NCI-H2227 (cell line): ENCODE measurements around the gene TPP2.

Source experiments
- DNase-seq: peaks from one replicate; lab custom pipeline; 2025; ENCODE audit not compliant: unreplicated experiment; lab: John Stamatoyannopoulos, UW

TPP2 gene

DNA sequence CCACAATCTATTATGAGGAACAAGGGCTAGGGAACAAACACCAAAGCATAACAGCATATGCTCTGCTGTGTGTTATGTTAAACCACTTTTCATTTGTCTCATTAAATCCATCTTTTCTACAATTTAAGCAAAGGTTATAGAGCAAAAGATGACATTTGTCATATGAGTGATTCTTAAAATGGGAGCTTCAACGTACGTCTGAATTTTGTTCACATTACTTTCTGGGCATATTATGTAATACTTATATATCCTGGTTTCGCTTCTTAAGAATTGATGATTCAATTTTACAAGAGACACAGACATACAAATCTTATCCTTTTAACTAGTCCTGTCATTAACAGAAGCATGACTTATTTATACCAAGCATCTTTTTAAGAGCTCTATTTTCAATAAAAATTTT lies 3.3 kb upstream of the TPP2 start:
- DNase-seq: no peak

DNA sequence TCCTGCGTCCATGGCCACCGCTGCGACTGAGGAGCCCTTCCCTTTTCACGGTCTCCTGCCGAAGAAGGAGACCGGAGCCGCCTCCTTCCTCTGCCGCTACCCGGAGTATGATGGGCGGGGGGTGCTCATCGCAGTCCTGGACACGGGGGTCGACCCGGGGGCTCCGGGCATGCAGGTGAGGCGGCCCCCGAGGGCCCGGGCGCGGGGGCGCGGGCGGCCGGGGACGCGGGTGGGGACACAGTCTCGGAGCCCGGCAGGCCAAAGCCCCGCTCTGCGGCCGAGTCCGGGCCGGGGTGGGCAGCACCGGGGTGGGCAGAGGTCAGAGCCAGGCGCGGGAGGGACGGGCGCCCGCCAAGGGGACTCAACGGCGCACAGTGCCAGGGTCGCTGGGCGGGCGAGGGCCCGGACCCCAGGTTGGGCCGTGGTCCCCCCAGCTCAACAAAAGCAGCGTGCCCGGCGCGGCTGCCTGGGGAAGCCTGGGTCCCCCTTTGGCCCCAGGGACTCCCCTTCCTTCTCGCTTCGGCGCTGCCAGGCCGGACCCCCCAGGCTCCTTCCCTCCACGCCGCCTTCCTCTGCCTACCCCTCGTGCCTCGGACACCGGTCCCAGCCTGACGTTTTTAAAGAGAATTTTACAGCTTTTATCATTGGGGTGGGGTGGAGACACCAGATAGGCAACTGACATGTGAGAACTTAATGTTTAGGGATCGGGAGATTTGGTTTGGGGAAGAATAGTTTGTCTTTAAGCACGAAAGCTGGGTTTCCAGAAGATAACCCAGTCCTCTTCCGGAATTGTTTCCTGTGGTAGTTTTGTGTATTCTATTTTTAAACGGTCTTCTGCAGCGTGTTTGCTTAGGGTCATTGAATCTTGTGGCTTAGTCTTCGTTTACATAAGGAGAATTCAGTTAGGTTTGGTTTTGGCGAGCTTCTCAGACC lies 509 bp downstream of the TPP2 start:
- no peak for DNase-seq

DNA sequence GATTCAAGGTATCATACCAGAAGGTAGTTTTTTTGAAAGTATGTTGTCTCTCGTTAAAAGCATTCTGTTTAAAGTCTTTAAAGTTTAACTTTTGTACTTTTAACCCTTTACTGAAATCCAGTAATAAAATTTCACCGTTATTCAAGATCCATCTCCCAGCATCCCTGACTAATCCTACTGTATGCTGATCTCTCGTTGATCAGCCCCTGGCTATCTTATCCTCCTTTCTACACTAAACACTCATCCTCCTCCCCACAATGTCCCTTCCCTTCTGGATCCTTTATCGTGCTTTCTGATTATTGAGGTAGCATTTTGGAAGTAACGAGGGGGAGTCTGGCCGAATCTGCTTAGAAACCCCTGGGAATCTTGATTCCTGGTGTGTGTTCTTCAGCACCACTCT lies 1.3 kb downstream of the TPP2 start:
- no peak for DNase-seq

- no peak for DNase-seq
These were observed 2.7 kb downstream of the TPP2 start for GRCh38 chr13:102599426-102600012.

GRCh38 chr13:102606537-102607309 lies 9.9 kb downstream of the TPP2 start:
- DNase-seq: no peak

DNA sequence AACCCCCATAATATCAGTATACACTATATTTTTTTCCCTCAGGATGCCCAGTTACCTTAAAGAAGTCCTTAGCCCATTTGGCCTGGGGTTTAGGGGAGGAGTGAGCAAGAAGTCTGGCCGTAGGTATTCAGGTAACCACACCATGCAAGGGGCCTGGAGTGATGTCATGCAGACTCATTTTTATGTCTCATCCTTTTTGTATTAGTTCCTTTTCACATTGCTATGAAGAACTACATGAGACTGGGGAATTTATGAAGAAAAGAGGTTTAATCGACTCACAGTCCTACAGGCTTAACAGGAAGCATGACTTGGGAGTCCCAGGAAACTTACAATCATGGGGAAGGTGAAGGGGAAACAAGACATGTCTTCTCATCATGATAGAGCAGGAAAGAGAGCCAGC lies 12.2 kb downstream of the TPP2 start:
- DNase-seq: no peak

GRCh38 chr13:102609696-102610095 lies 12.9 kb downstream of the TPP2 start:
- DNase-seq: no peak

GRCh38 chr13:102610296-102610895 lies 13.6 kb downstream of the TPP2 start:
- DNase-seq: no peak

DNA sequence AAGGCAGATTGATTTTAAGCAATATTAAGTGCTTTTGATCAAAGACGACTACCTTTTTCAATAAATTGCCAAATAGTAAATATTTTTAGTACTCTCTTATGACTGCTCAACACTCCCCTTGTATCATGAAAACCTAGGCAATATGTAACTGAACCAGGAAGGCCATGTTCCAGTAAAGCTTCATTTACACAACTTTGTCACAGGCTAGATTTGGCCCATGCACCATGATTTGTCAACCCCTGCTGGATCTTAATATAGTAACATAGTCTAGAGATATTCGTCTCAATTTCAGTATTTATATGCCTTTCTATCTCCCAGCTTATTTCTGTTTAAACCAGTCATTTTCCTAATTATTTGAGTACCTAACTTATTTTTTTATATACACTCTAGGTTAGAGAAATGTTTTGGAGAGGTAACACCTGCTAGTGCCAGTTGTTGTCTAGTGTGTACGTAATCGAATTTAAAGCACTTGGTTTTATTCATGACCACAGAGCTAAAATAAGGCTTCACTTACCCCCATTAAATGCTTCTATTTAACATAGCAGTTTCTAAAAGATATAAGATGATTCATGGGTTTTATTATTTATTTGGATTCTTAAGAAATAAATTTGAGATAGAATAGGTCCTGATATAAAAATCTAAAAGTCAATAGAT lies 21.0 kb downstream of the TPP2 start:
- no peak for DNase-seq

DNA sequence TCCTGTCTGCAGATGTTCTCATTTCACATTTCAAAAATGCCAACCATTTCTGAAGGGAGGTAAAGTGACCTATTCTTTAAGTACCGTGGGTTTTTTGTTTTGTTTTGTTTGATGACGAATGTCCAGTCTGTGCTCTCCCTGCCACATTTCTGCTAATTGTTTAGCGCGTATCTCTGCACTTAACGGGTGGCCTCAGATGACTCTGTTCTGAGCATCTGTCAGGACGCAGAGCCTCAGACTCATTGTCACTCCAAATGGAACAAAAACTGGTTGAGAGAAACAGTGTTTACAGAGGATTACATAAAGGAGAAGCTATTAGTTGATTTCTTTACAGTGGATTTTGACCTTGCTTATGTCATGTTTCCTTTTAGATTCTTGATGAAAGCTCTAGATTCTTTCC lies 23.7 kb downstream of the TPP2 start:
- DNase-seq: peak; percentile 24

GRCh38 chr13:102626928-102627327 lies 30.1 kb downstream of the TPP2 start:
- DNase-seq: no peak

DNA sequence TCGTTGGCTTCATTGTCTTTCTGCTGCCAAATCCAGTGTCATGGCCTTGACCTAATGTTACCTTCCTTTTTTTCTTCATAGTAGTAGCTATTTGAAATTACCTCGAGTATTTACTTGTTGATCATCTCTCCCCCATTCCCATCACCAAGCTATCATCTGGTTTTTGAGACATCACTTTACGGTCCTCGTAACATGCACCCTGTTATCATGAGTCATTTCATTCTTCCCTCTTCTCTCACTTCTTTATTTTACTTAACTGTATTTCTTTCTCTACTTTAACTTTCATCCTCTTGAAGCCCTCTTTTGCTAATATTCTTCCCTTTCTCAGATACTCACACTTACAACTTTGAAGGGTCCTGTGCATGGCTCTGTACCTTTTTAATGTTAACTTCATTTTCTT lies 31.8 kb downstream of the TPP2 start:
- DNase-seq: no peak

- no peak for DNase-seq
These were observed 34.4 kb downstream of the TPP2 start for GRCh38 chr13:102631198-102631597.

- DNase-seq: no peak
These were observed 42.0 kb downstream of the TPP2 start for GRCh38 chr13:102638741-102639140.

DNA sequence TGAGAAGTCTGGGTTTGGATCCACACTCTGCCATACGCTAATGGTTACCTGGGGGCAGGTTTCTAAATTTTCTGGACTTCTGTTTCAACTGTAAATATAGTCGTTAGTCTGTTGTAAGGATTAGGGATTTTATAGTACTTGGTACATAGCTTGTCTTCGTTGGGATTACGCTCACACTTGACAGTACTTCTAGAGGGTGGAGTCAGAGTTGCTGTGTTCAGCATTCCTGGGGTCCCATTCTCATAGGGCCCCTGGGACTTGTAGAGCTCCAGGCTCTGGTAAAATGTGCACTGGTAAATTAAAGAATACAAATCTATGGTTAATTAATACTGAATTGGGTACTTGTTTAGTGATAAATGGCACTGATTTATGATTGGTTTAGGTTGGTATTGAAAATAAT lies 45.2 kb downstream of the TPP2 start:
- no peak for DNase-seq

DNA sequence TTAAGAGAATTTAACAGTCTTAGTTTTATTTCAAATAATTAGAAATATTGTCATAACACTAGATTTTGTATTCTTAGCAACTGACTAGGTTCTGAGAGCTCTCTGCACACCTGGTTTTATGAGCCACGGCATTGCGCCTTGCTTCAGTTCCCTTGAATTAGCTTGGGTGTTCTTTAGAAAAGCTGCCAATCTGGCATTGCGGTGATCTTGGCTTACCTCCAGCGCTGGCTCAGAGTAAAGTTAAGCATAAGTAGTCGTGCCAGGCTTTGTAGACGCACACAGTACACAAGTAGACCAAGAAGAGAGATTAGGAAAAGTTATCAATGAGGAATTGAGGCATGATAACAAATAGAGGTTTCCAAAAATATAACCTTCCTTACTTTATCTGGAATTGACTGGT lies 45.7 kb downstream of the TPP2 start:
- DNase-seq: no peak

DNA sequence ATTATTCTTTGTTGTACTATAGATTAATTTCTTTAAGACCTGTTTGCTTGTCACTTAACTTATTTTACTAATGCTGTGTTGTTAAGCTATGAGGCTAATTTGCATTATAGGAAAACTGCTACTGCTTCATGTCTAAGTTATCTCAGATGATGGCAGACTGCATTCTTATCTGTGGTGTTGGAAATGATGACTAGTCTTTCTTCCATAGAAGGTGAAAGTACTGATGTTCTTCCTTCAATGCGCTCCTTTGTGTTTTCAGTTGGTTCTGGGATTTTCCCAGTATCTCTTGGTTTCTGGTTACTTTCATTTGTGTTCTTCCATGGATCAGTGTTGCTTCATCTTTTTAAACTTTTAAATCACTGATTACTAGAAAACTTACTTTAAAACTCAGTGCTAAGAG lies 46.9 kb downstream of the TPP2 start:
- DNase-seq: no peak

DNA sequence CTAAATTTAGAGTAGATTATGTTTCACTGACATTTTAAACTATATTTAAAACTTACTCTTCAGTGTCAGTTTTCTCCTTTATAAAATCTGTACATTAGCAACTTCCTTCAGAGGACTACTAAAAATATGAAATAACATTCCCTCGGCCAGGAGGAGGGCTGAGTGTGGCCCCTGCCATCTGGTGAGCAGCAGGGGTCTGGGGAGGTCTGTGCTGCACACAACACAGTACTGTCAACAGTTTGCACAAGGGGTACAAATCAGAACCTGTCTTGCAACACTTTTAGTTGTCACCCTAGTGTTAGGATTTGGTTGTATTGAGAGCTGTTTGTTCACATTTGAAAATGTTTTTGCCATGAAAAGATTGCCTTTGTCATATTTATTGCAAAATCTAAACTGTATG lies 48.9 kb downstream of the TPP2 start:
- DNase-seq: no peak

GRCh38 chr13:102648046-102648445 lies 51.3 kb downstream of the TPP2 start:
- DNase-seq: peak; percentile 37

- DNase-seq: no peak
These were observed 53.7 kb downstream of the TPP2 start for GRCh38 chr13:102650444-102650843.

- DNase-seq: no peak
These were observed 54.6 kb downstream of the TPP2 start for GRCh38 chr13:102651392-102651791.
